AG04449 (cell line): Measurements from ENCODE around the gene GABBR1.

Source experiments
- CTCF ChIA-PET: fragments of 350-600 bp; formaldehyde crosslinking; extraction: SDS; loops from one replicate; lab custom pipeline; 2021; ENCODE audit warnings: antibody characterized with exemption; lab: Yijun Ruan, JAX
- POLR2A ChIA-PET: fragments of 400-600, 350-600 bp; formaldehyde crosslinking; extraction: SDS; loops from one replicate; lab custom pipeline; 2020; ENCODE audit warnings: antibody characterized with exemption, inconsistent platforms; lab: Yijun Ruan, JAX
- DNase-seq: peaks from one replicate; pipeline ENCODE4 v3.0.0-alpha.2; 2010; ENCODE audit warnings: low read depth, low spot score
- H3K4me3 ChIP-seq: 2 replicates; pipeline ENCODE4 v1.5.1; 2011; ENCODE audit warnings: low read depth, mild to moderate bottlenecking, control low read depth, low read length
- TF ChIP-seq, protein P1 (sequence below): IDR thresholded peaks from one replicate; pipeline ENCODE4 v1.5.1; 2011; ENCODE audit warnings: mild to moderate bottlenecking, moderate library complexity, low read length, control low read depth, inconsistent platforms; ENCODE audit not compliant: insufficient read depth; ENCODE audit errors: missing control alignments

Gene GABBR1

DNA sequence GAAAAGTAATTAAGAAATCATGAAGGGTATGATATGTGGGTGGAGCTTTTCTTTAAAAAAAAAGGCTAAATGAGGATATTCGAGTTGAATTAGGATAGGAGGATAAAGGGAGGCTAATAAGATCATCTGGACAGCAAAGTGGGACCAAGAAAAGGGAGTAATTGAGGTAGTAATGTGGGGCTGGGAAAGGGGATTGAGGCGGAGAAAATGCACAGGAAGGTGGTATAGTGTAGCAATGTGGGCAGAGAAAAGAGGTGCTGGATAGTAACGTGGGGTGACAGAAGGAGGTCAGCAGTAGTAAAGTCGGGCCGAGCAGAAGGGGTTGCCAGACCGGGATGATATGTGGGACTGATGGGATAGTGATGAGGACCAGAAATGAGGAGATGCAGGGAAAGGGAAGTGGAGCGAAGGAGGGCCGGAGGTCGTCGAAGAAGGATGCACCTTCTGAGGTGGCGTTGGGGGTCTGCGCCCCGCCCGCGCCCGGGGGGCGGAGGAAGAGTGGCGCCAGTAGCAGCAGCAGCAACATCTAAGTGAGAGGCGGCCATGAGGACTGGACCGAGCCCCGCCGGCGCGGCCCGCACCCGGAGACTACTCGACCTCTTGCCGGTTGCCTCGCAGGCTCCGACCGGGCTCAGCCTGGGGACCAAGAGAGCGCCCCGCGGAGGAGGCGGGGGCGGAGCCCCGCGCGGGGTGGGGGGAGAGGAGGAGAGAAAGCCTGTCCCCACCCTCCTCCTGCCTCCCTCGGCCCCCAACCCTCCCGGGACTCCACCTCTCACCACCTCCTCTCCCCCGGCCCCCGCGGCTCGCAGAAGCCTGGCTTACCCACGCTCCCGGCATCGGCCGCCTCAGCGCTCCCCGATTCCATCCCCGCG, 887 bp downstream of the GABBR1 start:
- ChIA-PET POLR2A (interaction anchor here (0.6 kb wide), 1 partner anchor 428 kb away, joined by 3 read pairs; no protein-coding TSS in a partner anchor), CTCF (interaction anchor here (1.5 to 34.7 kb wide), 2 partner anchors 10 to 24 kb away, joined by 4 to 692 read pairs; partner anchors contain the start of gene MOG)
- DNase-seq, result no peak
- TF ChIP-seq, protein P1, sequence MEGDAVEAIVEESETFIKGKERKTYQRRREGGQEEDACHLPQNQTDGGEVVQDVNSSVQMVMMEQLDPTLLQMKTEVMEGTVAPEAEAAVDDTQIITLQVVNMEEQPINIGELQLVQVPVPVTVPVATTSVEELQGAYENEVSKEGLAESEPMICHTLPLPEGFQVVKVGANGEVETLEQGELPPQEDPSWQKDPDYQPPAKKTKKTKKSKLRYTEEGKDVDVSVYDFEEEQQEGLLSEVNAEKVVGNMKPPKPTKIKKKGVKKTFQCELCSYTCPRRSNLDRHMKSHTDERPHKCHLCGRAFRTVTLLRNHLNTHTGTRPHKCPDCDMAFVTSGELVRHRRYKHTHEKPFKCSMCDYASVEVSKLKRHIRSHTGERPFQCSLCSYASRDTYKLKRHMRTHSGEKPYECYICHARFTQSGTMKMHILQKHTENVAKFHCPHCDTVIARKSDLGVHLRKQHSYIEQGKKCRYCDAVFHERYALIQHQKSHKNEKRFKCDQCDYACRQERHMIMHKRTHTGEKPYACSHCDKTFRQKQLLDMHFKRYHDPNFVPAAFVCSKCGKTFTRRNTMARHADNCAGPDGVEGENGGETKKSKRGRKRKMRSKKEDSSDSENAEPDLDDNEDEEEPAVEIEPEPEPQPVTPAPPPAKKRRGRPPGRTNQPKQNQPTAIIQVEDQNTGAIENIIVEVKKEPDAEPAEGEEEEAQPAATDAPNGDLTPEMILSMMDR, result no peak
- peak overlapping the region; percentile 79 for H3K4me3 ChIP-seq

GRCh38 chr6:29631209-29631810, 1.7 kb downstream of the GABBR1 start:
- DNase-seq, result no peak
- peak overlapping the region; percentile 79 for H3K4me3 ChIP-seq
- TF ChIP-seq, protein P1, result no peak
- CTCF ChIA-PET, result interaction anchor here (34.7 kb wide), 1 partner anchor 25 kb away, joined by 692 read pairs; the partner anchor contains the start of gene MOG
- POLR2A ChIA-PET, result no interaction called here

- TF ChIP-seq, protein P1, result no peak
- H3K4me3 ChIP-seq, result no peak overlapping the region
- ChIA-PET POLR2A (no interaction called here), CTCF (interaction anchor here (34.7 kb wide), 1 partner anchor 26 kb away, joined by 692 read pairs; the partner anchor contains the start of gene MOG)
- DNase-seq, result no peak
Observed at GRCh38 chr6:29630315-29630714, 2.7 kb downstream of the GABBR1 start.

- no peak overlapping the region; the same call in 1 of the 2 replicates for H3K4me3 ChIP-seq
- no peak for DNase-seq
- TF ChIP-seq, protein P1, result no peak
- POLR2A ChIA-PET, result no interaction called here
- CTCF ChIA-PET, result interaction anchor here (0.8 to 34.7 kb wide), 2 partner anchors 12 to 27 kb away, joined by 3 to 692 read pairs; partner anchors contain the start of gene MOG
Observed at GRCh38 chr6:29629571-29629970, 3.4 kb downstream of the GABBR1 start.

GRCh38 chr6:29628419-29629281, 4.3 kb downstream of the GABBR1 start:
- ChIA-PET POLR2A (no interaction called here), CTCF (interaction anchor here (34.7 kb wide), 1 partner anchor 27 kb away, joined by 692 read pairs; the partner anchor contains the start of gene MOG)
- TF ChIP-seq, protein P1, result peak; percentile 97
- DNase-seq, result no peak
- peak overlapping the region; percentile 77 for H3K4me3 ChIP-seq
